Measurements from ENCODE around the gene HSD3B7.
"Not testable (repeated sequence)": the region's sequence is repeated elsewhere in the genome, so short reads cannot be mapped to it uniquely, and the experiment has no call there.

HSD3B7 gene

GRCh38 chr16:31002250-31002700 is 17.3 kb downstream of the HSD3B7 start:
- DNase-seq (ENCODE audit: low read depth) = no peak

- DNase-seq (ENCODE audit: low read depth) = no peak
Measured at GRCh38 chr16:31002862-31003341, 17.9 kb downstream of the HSD3B7 start.

GRCh38 chr16:31003744-31004143 is 18.7 kb downstream of the HSD3B7 start:
- DNase-seq (ENCODE audit: low read depth) = no peak

- DNase-seq (ENCODE audit: low read depth) = no peak
Measured at GRCh38 chr16:31004658-31005057, 19.7 kb downstream of the HSD3B7 start.

- no peak for DNase-seq (ENCODE audit: low read depth)
Measured at GRCh38 chr16:31005350-31006085, 20.5 kb downstream of the HSD3B7 start.

GRCh38 chr16:31006086-31006385 is 21.0 kb downstream of the HSD3B7 start:
- no peak for DNase-seq (ENCODE audit: low read depth)

GRCh38 chr16:31006589-31006988 is 21.6 kb downstream of the HSD3B7 start:
- no peak for DNase-seq (ENCODE audit: low read depth)

GRCh38 chr16:31007684-31008083 is 22.7 kb downstream of the HSD3B7 start:
- no peak for DNase-seq (ENCODE audit: low read depth)

GRCh38 chr16:31008149-31008548 is 23.1 kb downstream of the HSD3B7 start:
- DNase-seq (ENCODE audit: low read depth) = no peak

GRCh38 chr16:31008551-31008950 is 23.5 kb downstream of the HSD3B7 start:
- no peak for DNase-seq (ENCODE audit: low read depth)

- no peak for DNase-seq (ENCODE audit: low read depth)
Measured at GRCh38 chr16:31009120-31009519, 24.1 kb downstream of the HSD3B7 start.

GRCh38 chr16:31009894-31010584 is 25.0 kb downstream of the HSD3B7 start:
- no peak for DNase-seq (ENCODE audit: low read depth)

- peak; percentile 11 for DNase-seq (ENCODE audit: low read depth)
Measured at GRCh38 chr16:31010585-31011325, 25.7 kb downstream of the HSD3B7 start, which contains the start of gene STX1B. Gene STX1B (minus strand): TSS chr16:31010638. CDS start chr16:31010396, 242 bp downstream.

GRCh38 chr16:31011815-31012214 is 26.8 kb downstream of the HSD3B7 start:
- not testable (repeated sequence) for DNase-seq (ENCODE audit: low read depth)

- DNase-seq (ENCODE audit: low read depth) = not testable (repeated sequence)
Measured at GRCh38 chr16:31013292-31013691, 28.3 kb downstream of the HSD3B7 start.

- DNase-seq (ENCODE audit: low read depth) = no peak
Measured at GRCh38 chr16:31016018-31016417, 31.0 kb downstream of the HSD3B7 start.

- not testable (repeated sequence) for DNase-seq (ENCODE audit: low read depth)
Measured at GRCh38 chr16:31017756-31018155, 32.7 kb downstream of the HSD3B7 start.

GRCh38 chr16:31020536-31020935 is 35.5 kb downstream of the HSD3B7 start:
- no peak for DNase-seq (ENCODE audit: low read depth)

- no peak for DNase-seq (ENCODE audit: low read depth)
Measured at GRCh38 chr16:31022544-31023251, 37.7 kb downstream of the HSD3B7 start.

GRCh38 chr16:31023252-31023602 is 38.2 kb downstream of the HSD3B7 start:
- DNase-seq (ENCODE audit: low read depth) = no peak

GRCh38 chr16:31023627-31024226 is 38.7 kb downstream of the HSD3B7 start:
- DNase-seq (ENCODE audit: low read depth) = no peak

GRCh38 chr16:31025339-31025738 is 40.3 kb downstream of the HSD3B7 start:
- DNase-seq (ENCODE audit: low read depth) = no peak

Measured in stimulated activated CD8-positive, alpha-beta memory T cell treated with anti-CD3 and anti-CD28 coated beads, Interleukin-15, amount 100 ng/mL, for 1 hour (primary cell).